ENCODE measurements around the gene GART.

- TF ChIP-seq POLR2AphosphoS5 (IDR thresholded peaks at IDR 0.05; ENCODE audit: borderline replicate concordance, low read depth, low read length) (no peak), EZH2 (IDR thresholded peaks at IDR 0.05) (no peak)
Observed at GRCh38 chr21:33543505-33544129, 1.7 kb upstream of the GART start.
